ENCODE results near the gene GPR146.

The GPR146 gene

DNA sequence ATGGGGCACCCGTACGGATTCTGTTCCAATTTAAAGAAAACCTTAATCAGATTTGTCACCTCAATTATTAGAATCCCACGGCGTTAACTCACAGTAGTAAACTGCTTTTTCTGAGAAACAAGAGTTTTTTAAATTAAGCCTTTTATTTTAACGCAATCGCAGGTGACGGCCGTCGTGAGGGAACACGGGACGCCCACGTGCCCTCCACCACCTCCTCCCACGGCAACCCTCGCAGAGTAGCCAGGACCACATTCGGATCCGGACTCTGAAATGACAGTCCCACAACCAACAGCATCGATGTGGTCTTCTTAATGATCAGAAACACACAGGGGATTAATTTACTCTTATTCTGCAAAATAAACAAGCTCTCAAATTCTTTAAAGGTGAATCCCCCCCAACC lies 22.0 kb upstream of the GPR146 start:
- no peak for TF ChIP-seq CTCF (IDR thresholded peaks at IDR 0.05; ENCODE audit: low read depth, low read length)
- no peak for DNase-seq (ENCODE audit: low read depth in 2 of 2)
- no peak overlapping the region for H3K4me3 ChIP-seq (replicated peaks in 1 of 2; ENCODE audit: low read depth in 2 of 2, low read length in 2 of 2)

DNA sequence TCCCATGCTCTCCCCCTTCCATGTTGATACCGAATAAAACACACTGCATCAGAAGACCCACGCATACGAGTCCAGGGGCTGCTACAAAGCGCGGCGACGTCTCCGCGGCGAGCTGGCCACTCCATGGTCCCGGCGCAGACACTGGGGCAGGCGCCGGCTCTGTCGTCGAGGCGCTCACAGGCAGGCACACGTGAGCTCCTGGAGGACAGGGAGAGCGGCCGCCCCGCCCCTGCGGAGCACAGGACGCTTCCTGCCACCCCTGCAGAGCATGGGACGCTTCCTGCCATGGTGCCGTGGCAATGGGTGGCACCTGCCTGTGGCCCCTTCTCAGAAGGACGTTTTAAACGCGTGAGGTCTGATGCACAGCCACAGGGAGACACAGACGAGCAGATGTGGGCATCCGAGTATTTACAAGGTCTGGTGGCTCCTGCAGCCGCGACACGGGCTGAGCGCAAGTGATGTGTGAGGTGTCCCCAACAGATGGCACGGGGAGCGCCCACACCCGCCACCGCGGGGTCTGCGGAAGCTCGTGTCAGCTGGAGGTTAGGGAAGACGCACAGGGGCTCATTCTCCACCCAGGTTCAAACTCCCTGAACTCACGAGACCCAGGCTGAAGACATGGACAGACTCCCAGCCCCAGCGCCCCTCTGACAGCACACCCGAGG lies 21.4 kb upstream of the GPR146 start:
- no peak overlapping the region for H3K4me3 ChIP-seq (replicated peaks in 1 of 2; ENCODE audit: low read depth in 2 of 2, low read length in 2 of 2)
- no peak for TF ChIP-seq CTCF (IDR thresholded peaks at IDR 0.05; ENCODE audit: low read depth, low read length)
- DNase-seq (ENCODE audit: low read depth in 2 of 2): no peak

DNA sequence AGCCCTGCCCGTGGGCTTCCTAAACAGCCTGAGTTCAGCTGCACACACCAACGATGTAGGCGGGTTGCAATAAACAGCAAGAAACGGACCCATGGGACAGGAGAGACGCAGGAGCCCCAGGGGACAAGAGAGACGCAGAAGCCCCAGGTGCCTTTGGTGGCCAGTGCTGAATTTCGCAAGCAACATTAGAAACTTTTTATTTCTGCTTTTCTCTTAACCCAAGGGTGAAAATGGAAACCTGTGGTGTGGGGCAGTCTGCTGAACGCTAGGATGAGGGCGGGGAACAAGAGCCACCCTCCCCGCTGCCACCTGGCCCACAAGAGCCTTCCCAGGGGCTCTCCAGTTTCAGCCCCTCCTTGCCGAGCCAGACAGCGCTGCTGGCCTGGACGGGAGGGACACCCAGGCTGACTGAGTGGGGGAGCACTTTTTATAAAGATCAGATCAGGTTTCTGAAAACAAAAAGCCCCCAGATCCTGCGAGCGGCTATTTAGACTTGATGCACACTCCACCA lies 20.0 kb upstream of the GPR146 start:
- no peak for TF ChIP-seq CTCF (IDR thresholded peaks at IDR 0.05; ENCODE audit: low read depth, low read length)
- no peak overlapping the region for H3K4me3 ChIP-seq (replicated peaks in 1 of 2; ENCODE audit: low read depth in 2 of 2, low read length in 2 of 2)
- DNase-seq (ENCODE audit: low read depth in 2 of 2): no peak

DNA sequence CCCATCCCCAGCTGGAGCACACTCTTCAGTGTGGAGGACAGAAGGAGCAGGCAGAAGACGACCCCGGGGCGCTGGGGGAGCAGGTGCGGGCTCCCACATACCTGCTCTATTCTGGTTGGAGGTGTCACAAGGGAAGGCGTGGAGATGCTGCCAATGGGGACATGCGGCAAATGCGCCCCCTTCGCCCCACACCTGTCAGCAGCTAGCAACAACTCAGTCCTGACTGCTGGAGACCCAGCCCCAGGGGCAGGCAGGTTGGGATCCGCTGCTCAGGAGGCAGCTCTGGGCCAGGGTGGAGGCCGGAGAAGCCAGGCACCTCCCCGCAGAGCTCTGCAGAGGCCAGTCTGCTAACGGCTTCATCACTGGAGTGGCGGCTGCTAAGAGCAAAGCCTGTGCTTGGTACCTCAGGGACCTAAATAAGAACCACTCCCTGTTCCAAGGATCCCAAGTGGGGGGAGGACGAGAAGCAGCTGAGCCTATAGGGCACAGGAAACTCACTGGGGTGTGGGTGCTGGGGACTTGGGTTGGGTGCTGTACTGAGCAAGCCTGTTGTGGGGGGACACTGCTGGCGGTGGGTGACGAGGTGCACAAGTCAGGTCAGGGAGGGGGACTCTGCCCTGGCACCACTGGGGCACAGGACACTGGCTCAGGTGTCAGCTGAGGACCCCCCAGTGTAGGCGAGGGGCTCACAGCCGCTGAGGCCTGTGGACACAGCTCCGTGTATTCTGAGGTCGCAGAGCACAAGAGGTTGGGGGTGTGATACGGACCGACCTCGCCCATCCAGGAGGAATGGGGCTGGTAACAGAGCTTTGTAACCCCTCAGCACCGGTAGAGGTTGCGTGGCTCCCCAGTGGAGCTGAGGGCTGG lies 19.2 kb upstream of the GPR146 start:
- no peak for DNase-seq (ENCODE audit: low read depth in 2 of 2)
- H3K4me3 ChIP-seq (replicated peaks in 1 of 2; ENCODE audit: low read depth in 2 of 2, low read length in 2 of 2): no peak overlapping the region
- no peak for TF ChIP-seq CTCF (IDR thresholded peaks at IDR 0.05; ENCODE audit: low read depth, low read length)

GRCh38 chr7:1025743-1026581 lies 18.4 kb upstream of the GPR146 start:
- no peak for TF ChIP-seq CTCF (IDR thresholded peaks at IDR 0.05; ENCODE audit: low read depth, low read length)
- no peak overlapping the region for H3K4me3 ChIP-seq (replicated peaks in 1 of 2; ENCODE audit: low read depth in 2 of 2, low read length in 2 of 2)
- DNase-seq (ENCODE audit: low read depth in 2 of 2): no peak

DNA sequence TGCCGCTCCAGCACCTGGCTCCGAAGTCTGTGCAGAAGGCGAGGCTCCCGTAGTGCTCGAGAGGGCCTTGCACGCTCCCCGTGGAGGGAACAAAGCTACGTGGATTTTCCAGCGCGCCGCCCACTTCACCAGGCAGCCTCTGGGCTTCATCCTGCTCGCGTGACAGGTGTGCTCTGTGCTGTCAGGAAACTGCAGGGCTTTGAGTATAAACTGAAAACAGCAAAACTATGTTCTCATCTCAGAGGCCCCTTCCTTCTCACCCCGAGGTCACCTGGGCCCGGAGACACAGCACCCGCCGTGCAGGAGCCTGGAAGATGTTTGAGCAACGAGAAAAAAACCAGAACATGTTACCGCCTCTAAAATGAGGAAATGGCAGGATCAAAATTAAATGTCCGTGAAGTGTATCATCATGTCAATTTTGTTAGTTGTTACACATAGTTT lies 17.6 kb upstream of the GPR146 start:
- H3K4me3 ChIP-seq (replicated peaks in 1 of 2; ENCODE audit: low read depth in 2 of 2, low read length in 2 of 2): no peak overlapping the region
- TF ChIP-seq CTCF (IDR thresholded peaks at IDR 0.05; ENCODE audit: low read depth, low read length): no peak

More for the DNA sequence above, 17.6 kb upstream of the GPR146 start:
- DNase-seq (ENCODE audit: low read depth in 2 of 2): no peak
